Sigmoid colon (tissue), 4 donors: Measurements from ENCODE around the gene PSMD8.

Source experiments
- EP300 ChIP-seq, 4 donors: sonication (generic); formaldehyde crosslinking; IDR thresholded peaks; one replicate each; pipeline ENCODE4 v1.6.1; 2017; ENCODE audit warnings: antibody characterized with exemption in 4 of 4
- TF ChIP-seq, protein P1 (sequence below), 4 experiments: fragments of 450-650 bp in 3 of 4; fragments of 200-600 bp in 1 of 4; IDR thresholded peaks; one replicate each; pipeline ENCODE4 v1.5.1; 2016 to 2019; ENCODE audit warnings: antibody characterized with exemption in 4 of 4, mild to moderate bottlenecking in 3 of 4, moderate library complexity in 2 of 4

DNA sequence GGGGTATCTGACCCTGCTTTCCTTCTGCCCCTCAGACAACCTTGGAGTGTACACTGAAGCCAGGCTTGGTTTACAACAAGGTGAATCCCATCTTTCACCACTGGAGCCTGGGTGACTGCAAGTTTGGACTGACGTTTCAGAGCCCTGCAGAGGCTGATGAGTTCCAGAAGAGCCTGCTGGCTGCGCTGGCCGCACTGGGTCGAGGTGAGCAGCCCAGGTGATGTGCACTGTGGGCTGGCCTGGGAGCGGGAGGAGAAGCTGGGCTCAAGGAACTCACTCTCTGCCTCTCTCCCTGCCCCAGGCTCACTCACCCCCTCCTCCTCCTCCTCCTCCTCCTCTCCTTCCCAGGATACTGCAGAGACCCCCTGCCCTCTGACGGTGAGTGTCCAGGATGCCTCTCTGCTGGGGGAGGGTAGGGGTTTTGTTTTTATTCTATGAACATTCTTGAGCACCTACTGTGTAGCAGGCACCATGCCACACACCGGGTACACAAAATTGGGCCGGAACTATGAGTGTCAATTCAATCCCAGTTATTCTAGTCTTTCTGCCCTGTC lies 17.6 kb downstream of the PSMD8 start:
- TF ChIP-seq, protein P1, sequence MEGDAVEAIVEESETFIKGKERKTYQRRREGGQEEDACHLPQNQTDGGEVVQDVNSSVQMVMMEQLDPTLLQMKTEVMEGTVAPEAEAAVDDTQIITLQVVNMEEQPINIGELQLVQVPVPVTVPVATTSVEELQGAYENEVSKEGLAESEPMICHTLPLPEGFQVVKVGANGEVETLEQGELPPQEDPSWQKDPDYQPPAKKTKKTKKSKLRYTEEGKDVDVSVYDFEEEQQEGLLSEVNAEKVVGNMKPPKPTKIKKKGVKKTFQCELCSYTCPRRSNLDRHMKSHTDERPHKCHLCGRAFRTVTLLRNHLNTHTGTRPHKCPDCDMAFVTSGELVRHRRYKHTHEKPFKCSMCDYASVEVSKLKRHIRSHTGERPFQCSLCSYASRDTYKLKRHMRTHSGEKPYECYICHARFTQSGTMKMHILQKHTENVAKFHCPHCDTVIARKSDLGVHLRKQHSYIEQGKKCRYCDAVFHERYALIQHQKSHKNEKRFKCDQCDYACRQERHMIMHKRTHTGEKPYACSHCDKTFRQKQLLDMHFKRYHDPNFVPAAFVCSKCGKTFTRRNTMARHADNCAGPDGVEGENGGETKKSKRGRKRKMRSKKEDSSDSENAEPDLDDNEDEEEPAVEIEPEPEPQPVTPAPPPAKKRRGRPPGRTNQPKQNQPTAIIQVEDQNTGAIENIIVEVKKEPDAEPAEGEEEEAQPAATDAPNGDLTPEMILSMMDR (IDR thresholded peaks at IDR 0.05), result no peak
- TF ChIP-seq EP300 (IDR thresholded peaks at IDR 0.05), result no peak
